Adrenal gland (tissue), 12 donors: ENCODE data around the gene GDAP1L1. TPM values are rescaled to one million over a fixed set of nuclear protein-coding genes. Genes with fewer than 3 reads are reported as not detected.

ENCODE experiments used
- DNase-seq, 7 donors: peaks; one replicate each; pipeline ENCODE4 v3.0.0-alpha.2; 2019 to 2020
- H3K27ac ChIP-seq, 5 donors: fragments of 200-600 bp; sonication (generic) in 4 of 5; 1 replicate in 3 of 5; 2 replicates in 2 of 5; pipeline versions ENCODE4 v1.5.1 to v1.8.0; 2016 to 2020; ENCODE audit warnings: mild to moderate bottlenecking in 1 of 5
- H3K27me3 ChIP-seq: fragments of 200-600 bp; 2 replicates; pipeline ENCODE4 v1.8.0; 2021
- H3K36me3 ChIP-seq, 2 donors: fragments of 200-600 bp; replicated peaks in 1 of 2; 1 replicate in 1 of 2; 2 replicates in 1 of 2; pipeline versions ENCODE4 v1.5.1 to v1.8.0; 2018 to 2022
- H3K4me1 ChIP-seq, 2 donors: fragments of 200-600 bp; replicated peaks in 1 of 2; 1 replicate in 1 of 2; 2 replicates in 1 of 2; pipeline versions ENCODE4 v1.5.1 to v1.8.0; 2018 to 2021
- H3K4me3 ChIP-seq, 4 donors: fragments of 200-600 bp; sonication (generic) in 3 of 4; one replicate each; pipeline ENCODE4 v1.5.1; 2016 to 2018
- H3K9me3 ChIP-seq, 3 donors: fragments of 200-600 bp; sonication (generic) in 1 of 3; replicated peaks in 1 of 3; 1 replicate in 2 of 3; 2 replicates in 1 of 3; pipeline versions ENCODE4 v1.5.1 to v1.8.0; 2016 to 2021
- CTCF ChIP-seq, 6 experiments: fragments of 450-650 bp in 4 of 6; fragments of 200-600 bp in 2 of 6; sonication (generic) in 1 of 6; IDR thresholded peaks; 1 replicate in 5 of 6; 2 replicates in 1 of 6; pipeline versions ENCODE4 v1.5.1 to v1.8.0; 2016 to 2021; ENCODE audit warnings: antibody characterized with exemption in 6 of 6, mild to moderate bottlenecking in 2 of 6, moderate library complexity in 1 of 6
- POLR2A ChIP-seq, 2 donors: fragments of 450-650 bp; IDR thresholded peaks; one replicate each; pipeline ENCODE4 v1.6.1; 2017; ENCODE audit warnings: antibody characterized with exemption in 2 of 2, mild to moderate bottlenecking in 2 of 2, moderate library complexity in 1 of 2
- WGBS, 4 donors: extraction: QIAGEN DNeasy Blood & Tissue Kit in 2 of 4; methylation state at CpG; one replicate each; pipeline versions ENCODE4 v1.1.5 to v1.1.7; 2013 to 2017; 5-methylcytosine and 5-hydroxymethylcytosine counted together
- intact Hi-C, 2 donors: fragments of 100-400 bp; cut with DNase I; formaldehyde crosslinking; loops; one replicate each; pipeline versions ENCODE4 v1.14.1 to v1.15.0; 2022 to 2023
- polyA plus RNA-seq, 3 donors: library from polyadenylated mRNA; stranded (reverse); fragments of 200-250 nt in 2 of 3; fragments of 350-450 nt in 1 of 3; fragmentation: Illumina TruSeq in 1 of 3; extraction: RNeasy Lipid Tissue Mini Kit (QIAGEN cat#74804) in 1 of 3; gene quantifications; one replicate each; pipeline ENCODE4 v1.2.3, GENCODE V29; 2013 to 2014
- total RNA-seq, 9 donors: library from RNA; depleted of rRNA in 4 of 9; stranded (reverse); fragments of >200 nt in 4 of 9; fragments of 120-200 nt in 1 of 9; fragmentation: NEBNext Ultra II Directional in 1 of 9; extraction: Animal tissue kit (Norgen Biotek cat#: 25700) in 1 of 9; gene quantifications; one replicate each; pipeline versions ENCODE4 v1.1.0 to v1.2.4, GENCODE V29; 2013 to 2023
- donor health status: healthy with polysubstance abuse.
- donor health status: Bipolar disorder and iron deficiency.
- donor health status: DM: yes; HTN: yes; CAD: no.
- donor health status: DM: no; HTN: no; CAD: no.
- donor health status: DM: no; HTN: no; CAD: no.
- donor health status: DM: yes; HTN: yes; CAD: no.

Gene GDAP1L1
- total and polyA plus RNA-seq, 12 donors = 0.51 to 8.0 (median 1.4) TPM

GRCh38 chr20:44247586-44248409 is 690 bp downstream of the GDAP1L1 start:
- no peaks in the 10 kb centered on the region for H3K27me3 ChIP-seq
- intact Hi-C loops = no loop called here
- no peaks in the 10 kb centered on the region for H3K36me3 ChIP-seq
- no peak overlapping the region for H3K27ac ChIP-seq
- H3K9me3 ChIP-seq = no peaks in the 10 kb centered on the region
- peaks cover 9 to 10% of the 10 kb centered on the region in 2 donors for H3K4me1 ChIP-seq
- DNase-seq = peak in 6 of 7 donors; percentile 30 to 58 (median 45)
- H3K4me3 ChIP-seq = peak overlapping the region in 1 of 4 donors; percentile 45
- TF ChIP-seq POLR2A (IDR thresholded peaks at IDR 0.05) = no peak
- TF ChIP-seq CTCF (IDR thresholded peaks at IDR 0.05) = peak in 3 of 6 experiments; percentile 14 to 31 (median 30)
- 3 to 8% (median 5%) methylated on average over 8 to 31 of the region's 31 CpGs for WGBS, 4 donors

GRCh38 chr20:44248410-44248759 is 1.3 kb downstream of the GDAP1L1 start:
- intact Hi-C loops = no loop called here
- no peak for DNase-seq
- Histone ChIP-seq H3K27me3 (no peaks in the 10 kb centered on the region), H3K27ac (no peak overlapping the region), H3K4me1 (peaks cover 9 to 10% of the 10 kb centered on the region in 2 donors), H3K4me3 (no peak overlapping the region), H3K36me3 (no peaks in the 10 kb centered on the region), H3K9me3 (no peaks in the 10 kb centered on the region)
- TF ChIP-seq POLR2A (IDR thresholded peaks at IDR 0.05) = no peak
- TF ChIP-seq CTCF (IDR thresholded peaks at IDR 0.05) = no peak
- WGBS, 4 donors = 52 to 59% (median 56%) methylated on average over 3 of the region's 3 CpGs

- intact Hi-C loops = no loop called here
- Histone ChIP-seq H3K36me3 (no peaks in the 10 kb centered on the region), H3K4me1 (peaks cover 9 to 10% of the 10 kb centered on the region in 2 donors), H3K9me3 (no peaks in the 10 kb centered on the region), H3K27ac (no peak overlapping the region), H3K27me3 (no peaks in the 10 kb centered on the region), H3K4me3 (no peak overlapping the region)
- TF ChIP-seq CTCF (IDR thresholded peaks at IDR 0.05) (no peak), POLR2A (IDR thresholded peaks at IDR 0.05) (no peak)
- WGBS, 4 donors = 65 to 74% (median 71%) methylated on average over 3 to 4 of the region's 4 CpGs
- DNase-seq = no peak
These were observed 4.2 kb downstream of the GDAP1L1 start for GRCh38 chr20:44251284-44251683.

- Histone ChIP-seq H3K9me3 (no peaks in the 10 kb centered on the region), H3K4me1 (no peaks in the 10 kb centered on the region), H3K36me3 (no peaks in the 10 kb centered on the region), H3K27me3 (no peaks in the 10 kb centered on the region), H3K27ac (no peak overlapping the region), H3K4me3 (no peak overlapping the region)
- intact Hi-C loops = no loop called here
- no peak for DNase-seq
- 76 to 83% (median 79%) methylated on average over 3 of the region's 3 CpGs for WGBS, 4 donors
- TF ChIP-seq POLR2A (IDR thresholded peaks at IDR 0.05) (no peak), CTCF (IDR thresholded peaks at IDR 0.05) (no peak)
These were observed 6.4 kb downstream of the GDAP1L1 start for GRCh38 chr20:44253528-44253927.
